ENCODE measurements around the gene EFCAB9. TPM values are rescaled to one million over a fixed set of nuclear protein-coding genes. Genes with fewer than 3 reads are reported as not detected.
"Not testable (repeated sequence)": the region's sequence is repeated elsewhere in the genome, so short reads cannot be mapped to it uniquely, and the experiment has no call there.

Gene EFCAB9
- total RNA-seq, 1 experiment from 2014 or later: not detected

GRCh38 chr5:172155101-172155500 is 38.9 kb upstream of the EFCAB9 start:
- not testable (repeated sequence) for H3K27me3 ChIP-seq (replicated peaks)

GRCh38 chr5:172156541-172156994 is 37.4 kb upstream of the EFCAB9 start:
- Histone ChIP-seq H3K9me3 (replicated peaks) (no peaks in the 10 kb centered on the region), H3K4me3 (no peak overlapping the region), H3K27me3 (replicated peaks) (no peaks in the 10 kb centered on the region), H3K27ac (no peak overlapping the region), H3K36me3 (peaks cover 65% of the 10 kb centered on the region), H3K4me1 (replicated peaks) (0 out of 2 replicates have a peak, but pooled peaks cover 3% of the 10 kb centered on the region)
- no peak for DNase-seq (ENCODE audit: low read depth in 1 of 2, low spot score in 2 of 2)

More at GRCh38 chr5:172155101-172155500, 38.9 kb upstream of the EFCAB9 start:
- peaks cover 71% of the 10 kb centered on the region for H3K36me3 ChIP-seq
- not testable (repeated sequence) for H3K27ac ChIP-seq; H3K4me3 ChIP-seq; DNase-seq (ENCODE audit: low read depth in 1 of 2, low spot score in 2 of 2); H3K9me3 ChIP-seq (replicated peaks)
- H3K4me1 ChIP-seq (replicated peaks): peaks cover 12% of the 10 kb centered on the region

DNA sequence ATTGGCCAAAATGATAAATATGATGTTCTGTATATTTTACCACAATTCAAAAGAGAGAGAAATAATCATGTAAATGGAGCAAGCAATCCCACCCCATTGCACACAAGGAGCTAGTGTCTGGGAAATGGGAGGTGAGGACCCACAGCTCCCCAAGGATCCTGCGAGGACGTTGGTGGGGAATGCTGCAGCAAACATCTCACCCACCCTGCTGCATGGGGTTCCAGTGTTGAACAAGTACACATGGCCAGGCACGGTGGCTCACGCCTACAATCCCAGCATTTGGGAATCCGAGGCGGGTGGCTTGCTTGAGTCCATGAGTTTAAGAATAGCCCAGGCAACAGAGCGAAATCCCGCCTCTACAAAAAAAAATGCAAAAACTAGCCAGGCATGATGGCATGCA is 35.0 kb upstream of the EFCAB9 start:
- peaks cover 42% of the 10 kb centered on the region for H3K36me3 ChIP-seq
- no peaks in the 10 kb centered on the region for H3K27me3 ChIP-seq (replicated peaks)
- no peak for DNase-seq (ENCODE audit: low read depth in 1 of 2, low spot score in 2 of 2)
- peaks cover 7% of the 10 kb centered on the region; the same call in 1 of the 2 replicates for H3K4me1 ChIP-seq (replicated peaks)
- no peak overlapping the region for H3K4me3 ChIP-seq
- H3K9me3 ChIP-seq (replicated peaks): no peaks in the 10 kb centered on the region
- H3K27ac ChIP-seq: no peak overlapping the region

DNA sequence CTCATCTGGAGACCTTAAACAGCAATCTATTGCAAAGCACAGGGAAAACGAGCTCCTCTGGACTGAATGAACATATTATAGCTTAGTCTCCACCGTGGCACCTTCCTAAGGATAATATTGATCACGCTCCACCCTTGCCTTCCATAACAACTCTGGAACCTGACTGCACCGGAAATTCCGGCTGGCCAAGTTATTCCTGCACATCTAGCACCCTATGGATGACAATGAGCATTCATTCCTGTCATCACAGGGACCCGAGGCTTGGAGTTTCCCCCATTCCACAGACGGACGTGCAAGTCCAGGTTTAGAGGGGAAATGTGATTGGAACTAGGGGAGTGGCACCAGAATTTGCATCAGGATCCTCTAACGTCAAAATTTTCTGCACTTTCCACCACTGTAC is 33.5 kb upstream of the EFCAB9 start:
- H3K36me3 ChIP-seq: peaks cover 40% of the 10 kb centered on the region
- no peaks in the 10 kb centered on the region for H3K27me3 ChIP-seq (replicated peaks)
- H3K4me1 ChIP-seq (replicated peaks): peaks cover 7% of the 10 kb centered on the region; the same call in 1 of the 2 replicates
- no peak for DNase-seq (ENCODE audit: low read depth in 1 of 2, low spot score in 2 of 2)
- H3K4me3 ChIP-seq: no peak overlapping the region
- H3K9me3 ChIP-seq (replicated peaks): no peaks in the 10 kb centered on the region
- H3K27ac ChIP-seq: no peak overlapping the region

GRCh38 chr5:172162323-172162986 is 31.5 kb upstream of the EFCAB9 start:
- no peaks in the 10 kb centered on the region for H3K9me3 ChIP-seq (replicated peaks)
- no peak for DNase-seq (ENCODE audit: low read depth in 1 of 2, low spot score in 2 of 2)
- peaks cover 29% of the 10 kb centered on the region for H3K36me3 ChIP-seq
- peaks cover 7% of the 10 kb centered on the region; the same call in 1 of the 2 replicates for H3K4me1 ChIP-seq (replicated peaks)
- H3K27me3 ChIP-seq (replicated peaks): no peaks in the 10 kb centered on the region
- no peak overlapping the region for H3K4me3 ChIP-seq
- H3K27ac ChIP-seq: no peak overlapping the region

- Histone ChIP-seq H3K9me3 (replicated peaks) (no peaks in the 10 kb centered on the region), H3K27me3 (replicated peaks) (no peaks in the 10 kb centered on the region), H3K4me1 (replicated peaks) (peaks cover 7% of the 10 kb centered on the region; the same call in 1 of the 2 replicates), H3K4me3 (no peak overlapping the region), H3K27ac (no peak overlapping the region), H3K36me3 (peaks cover 25% of the 10 kb centered on the region)
- no peak for DNase-seq (ENCODE audit: low read depth in 1 of 2, low spot score in 2 of 2)
Measured at GRCh38 chr5:172162987-172163343, 31.0 kb upstream of the EFCAB9 start.

GRCh38 chr5:172163346-172163745 is 30.6 kb upstream of the EFCAB9 start:
- Histone ChIP-seq H3K4me1 (replicated peaks) (peaks cover 7% of the 10 kb centered on the region; the same call in 1 of the 2 replicates), H3K27me3 (replicated peaks) (no peaks in the 10 kb centered on the region), H3K36me3 (peaks cover 27% of the 10 kb centered on the region), H3K27ac (no peak overlapping the region), H3K4me3 (no peak overlapping the region), H3K9me3 (replicated peaks) (no peaks in the 10 kb centered on the region)
- DNase-seq (ENCODE audit: low read depth in 1 of 2, low spot score in 2 of 2): no peak

GRCh38 chr5:172164769-172165212 is 29.2 kb upstream of the EFCAB9 start:
- H3K9me3 ChIP-seq (replicated peaks): no peaks in the 10 kb centered on the region
- H3K27ac ChIP-seq: no peak overlapping the region
- no peak for DNase-seq (ENCODE audit: low read depth in 1 of 2, low spot score in 2 of 2)
- H3K4me1 ChIP-seq (replicated peaks): peaks cover 5% of the 10 kb centered on the region; the same call in 1 of the 2 replicates
- peaks cover 28% of the 10 kb centered on the region for H3K36me3 ChIP-seq
- H3K27me3 ChIP-seq (replicated peaks): no peaks in the 10 kb centered on the region
- no peak overlapping the region for H3K4me3 ChIP-seq

- Histone ChIP-seq H3K9me3 (replicated peaks) (no peaks in the 10 kb centered on the region), H3K4me1 (replicated peaks) (peaks cover 5% of the 10 kb centered on the region; the same call in 1 of the 2 replicates), H3K36me3 (peaks cover 31% of the 10 kb centered on the region), H3K27ac (no peak overlapping the region), H3K27me3 (replicated peaks) (no peaks in the 10 kb centered on the region), H3K4me3 (no peak overlapping the region)
- DNase-seq (ENCODE audit: low read depth in 1 of 2, low spot score in 2 of 2): no peak
Measured at GRCh38 chr5:172165465-172165864, 28.5 kb upstream of the EFCAB9 start.

DNA sequence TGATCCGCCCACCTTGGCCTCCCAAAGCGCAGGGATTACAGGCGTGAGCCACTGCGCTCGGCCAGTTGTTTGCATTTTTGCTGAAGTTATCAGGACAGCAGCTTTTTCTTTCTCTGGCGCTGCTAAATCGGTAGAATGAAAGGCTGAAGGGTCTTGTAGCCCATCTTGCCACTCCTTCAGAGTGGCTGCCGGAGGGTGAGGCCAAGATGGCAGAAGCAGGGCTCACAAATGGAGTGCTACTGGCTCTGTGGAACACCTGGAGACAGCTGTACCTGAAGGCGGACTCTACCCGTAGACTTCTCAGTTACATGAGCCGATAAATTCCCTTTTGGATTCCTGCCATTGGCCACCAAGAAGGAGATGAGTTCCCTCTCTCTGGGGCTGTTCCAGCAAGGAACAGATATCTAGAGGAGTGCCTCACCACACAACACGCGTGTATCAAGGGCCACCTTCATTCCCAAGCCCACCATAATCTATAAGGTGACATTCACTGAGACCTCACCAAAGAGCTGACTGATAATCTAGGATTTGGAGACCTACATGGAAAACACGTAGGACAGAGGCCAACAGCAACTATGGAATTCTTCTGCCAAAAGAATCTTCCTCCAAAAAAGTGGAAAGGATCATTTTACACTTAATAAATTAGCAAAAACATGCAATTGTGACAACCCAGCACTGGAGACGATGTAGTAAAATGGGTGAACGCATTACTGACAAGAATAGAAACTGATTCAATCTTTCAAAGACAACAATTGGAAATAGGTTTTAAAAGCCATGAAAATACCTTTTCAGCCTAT is 27.7 kb upstream of the EFCAB9 start:
- Histone ChIP-seq H3K27ac (no peak overlapping the region), H3K4me3 (no peak overlapping the region), H3K27me3 (replicated peaks) (no peaks in the 10 kb centered on the region), H3K36me3 (peaks cover 35% of the 10 kb centered on the region), H3K9me3 (replicated peaks) (no peaks in the 10 kb centered on the region), H3K4me1 (replicated peaks) (peaks cover 5% of the 10 kb centered on the region; the same call in 1 of the 2 replicates)
- DNase-seq (ENCODE audit: low read depth in 1 of 2, low spot score in 2 of 2): no peak

DNA sequence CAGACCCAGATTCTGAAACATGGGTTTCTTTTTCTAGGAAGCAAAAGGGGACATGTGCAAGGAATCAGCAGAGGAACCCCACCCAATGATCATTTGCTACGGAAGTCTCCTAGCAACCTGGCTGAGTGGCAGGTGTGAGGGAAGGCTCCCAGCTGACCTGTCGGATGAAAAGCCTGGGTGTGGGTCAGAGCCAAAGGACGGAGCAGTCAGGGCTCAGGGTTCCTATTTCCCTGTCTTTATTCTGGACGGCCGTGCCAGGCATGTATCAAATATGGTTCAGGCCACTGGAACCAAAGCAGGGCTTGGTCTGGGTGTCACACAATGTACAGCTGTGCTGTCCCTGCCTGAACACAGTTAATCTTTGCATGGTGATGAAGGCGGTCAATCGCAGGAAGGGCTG is 26.1 kb upstream of the EFCAB9 start:
- no peak overlapping the region for H3K4me3 ChIP-seq
- no peaks in the 10 kb centered on the region for H3K9me3 ChIP-seq (replicated peaks)
- no peaks in the 10 kb centered on the region for H3K27me3 ChIP-seq (replicated peaks)
- no peak overlapping the region for H3K27ac ChIP-seq
- peaks cover 41% of the 10 kb centered on the region for H3K36me3 ChIP-seq
- H3K4me1 ChIP-seq (replicated peaks): peaks cover 9% of the 10 kb centered on the region
- DNase-seq (ENCODE audit: low read depth in 1 of 2, low spot score in 2 of 2): no peak

GRCh38 chr5:172168311-172168710 is 25.7 kb upstream of the EFCAB9 start:
- H3K27ac ChIP-seq: no peak overlapping the region
- DNase-seq (ENCODE audit: low read depth in 1 of 2, low spot score in 2 of 2): no peak
- H3K27me3 ChIP-seq (replicated peaks): no peaks in the 10 kb centered on the region
- H3K4me1 ChIP-seq (replicated peaks): peaks cover 13% of the 10 kb centered on the region
- H3K9me3 ChIP-seq (replicated peaks): no peaks in the 10 kb centered on the region
- H3K36me3 ChIP-seq: peaks cover 44% of the 10 kb centered on the region
- H3K4me3 ChIP-seq: no peak overlapping the region

- Histone ChIP-seq H3K36me3 (peaks cover 48% of the 10 kb centered on the region), H3K4me1 (replicated peaks) (peaks cover 22% of the 10 kb centered on the region), H3K4me3 (no peak overlapping the region), H3K27me3 (replicated peaks) (no peaks in the 10 kb centered on the region), H3K27ac (no peak overlapping the region), H3K9me3 (replicated peaks) (no peaks in the 10 kb centered on the region)
- DNase-seq (ENCODE audit: low read depth in 1 of 2, low spot score in 2 of 2): no peak
Measured at GRCh38 chr5:172169216-172169615, 24.8 kb upstream of the EFCAB9 start.

DNA sequence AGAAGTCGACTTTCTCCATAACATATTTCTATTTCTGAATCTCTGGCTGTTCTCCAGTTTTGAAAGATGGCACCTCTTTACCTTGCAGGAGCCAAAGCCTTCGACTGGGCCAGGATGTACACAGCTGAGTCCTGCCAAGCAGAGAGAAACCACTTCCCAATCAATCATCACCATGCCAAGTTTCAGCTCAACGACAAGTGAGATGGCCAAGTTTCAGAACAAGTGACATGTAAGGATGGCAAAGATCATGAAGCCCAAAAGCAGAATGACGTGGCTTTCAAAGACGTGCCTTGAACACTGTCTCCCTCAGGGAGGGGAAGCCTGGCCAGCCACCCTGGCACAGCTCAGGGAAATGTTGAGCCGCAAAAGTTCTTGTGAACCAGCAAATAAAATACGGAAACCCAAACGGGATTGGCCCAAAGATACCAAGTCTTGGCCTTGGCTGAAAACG is 23.7 kb upstream of the EFCAB9 start:
- H3K36me3 ChIP-seq: peaks cover 42% of the 10 kb centered on the region
- H3K9me3 ChIP-seq (replicated peaks): no peaks in the 10 kb centered on the region
- DNase-seq (ENCODE audit: low read depth in 1 of 2, low spot score in 2 of 2): no peak
- no peaks in the 10 kb centered on the region for H3K27me3 ChIP-seq (replicated peaks)
- no peak overlapping the region for H3K4me3 ChIP-seq
- H3K27ac ChIP-seq: no peak overlapping the region
- H3K4me1 ChIP-seq (replicated peaks): peaks cover 33% of the 10 kb centered on the region
